Tibial artery (tissue), 4 donors: ENCODE data around the gene SUGCT.

ENCODE experiments used
- DNase-seq, 2 donors: peaks; one replicate each; pipeline ENCODE4 v3.0.0-alpha.2; 2019
- H3K27ac ChIP-seq, 2 donors: fragments of 200-600 bp; sonication (generic) in 1 of 2; 1 replicate in 1 of 2; 2 replicates in 1 of 2; pipeline ENCODE4 v1.5.1; 2018 to 2019; ENCODE audit warnings: mild to moderate bottlenecking in 1 of 2
- H3K27me3 ChIP-seq, 2 donors: fragments of 200-600 bp; sonication (generic) in 1 of 2; one replicate each; pipeline versions ENCODE4 v1.5.1 to v1.6.0; 2016 to 2019
- H3K36me3 ChIP-seq, 3 donors: fragments of 200-600 bp; sonication (generic) in 2 of 3; one replicate each; pipeline ENCODE4 v1.5.1; 2016 to 2019; ENCODE audit warnings: mild to moderate bottlenecking in 2 of 3
- H3K4me1 ChIP-seq, 4 donors: fragments of 200-600 bp; sonication (generic) in 2 of 4; 1 replicate in 3 of 4; 2 replicates in 1 of 4; pipeline ENCODE4 v1.5.1; 2016 to 2019
- H3K4me3 ChIP-seq, 2 donors: fragments of 200-600 bp; sonication (generic) in 1 of 2; 1 replicate in 1 of 2; 2 replicates in 1 of 2; pipeline ENCODE4 v1.5.1; 2018 to 2019; ENCODE audit warnings: mild to moderate bottlenecking in 2 of 2
- H3K9me3 ChIP-seq, 3 donors: fragments of 200-600 bp; sonication (generic) in 1 of 3; one replicate each; pipeline ENCODE4 v1.5.1; 2016 to 2019
- intact Hi-C: fragments of 100-400 bp; cut with DNase I; formaldehyde crosslinking; loops from one replicate; pipeline ENCODE4 v1.15.0; 2023; ENCODE audit warnings: low total_unique reads
- TF ChIP-seq, protein P1 (sequence below), 2 experiments: fragments of 200-600 bp in 1 of 2; fragments of 450-650 bp in 1 of 2; IDR thresholded peaks; one replicate each; pipeline ENCODE4 v1.5.1; 2017 to 2019; ENCODE audit warnings: antibody characterized with exemption in 2 of 2, mild to moderate bottlenecking in 1 of 2, moderate library complexity in 1 of 2

SUGCT gene

DNA sequence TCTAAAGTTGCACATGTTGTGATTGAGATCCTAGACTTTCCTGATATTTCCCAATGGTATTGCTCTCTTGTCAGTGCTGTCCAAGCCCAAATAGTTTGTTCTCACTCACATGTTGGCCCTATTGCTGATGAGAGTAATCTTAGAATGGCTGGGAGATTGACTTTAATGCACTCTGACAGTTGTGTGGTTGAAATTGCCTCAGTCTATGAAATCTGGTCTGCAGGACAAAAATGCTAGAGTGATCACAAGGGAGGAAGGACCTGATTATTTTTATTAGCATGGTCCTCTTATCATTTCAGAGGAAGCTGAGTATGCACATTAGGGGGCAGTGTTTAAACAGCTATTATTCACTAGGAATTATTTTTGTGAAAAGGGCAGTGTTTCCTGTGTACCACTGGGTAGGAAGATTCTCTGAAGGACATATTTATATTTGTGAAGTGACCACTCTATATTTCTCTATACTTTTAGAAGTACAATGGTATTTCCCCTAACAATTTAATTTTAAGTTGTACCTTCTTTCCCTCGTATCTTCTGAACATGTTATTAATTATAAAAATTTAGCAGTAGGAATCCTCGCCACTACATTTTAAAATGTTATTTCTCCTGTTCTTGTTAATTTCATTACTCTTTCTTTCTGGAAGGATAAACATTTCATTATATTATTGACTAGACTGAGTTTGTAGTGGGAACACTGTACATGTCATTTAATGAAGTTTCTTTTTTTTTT, 64.4 kb downstream of the SUGCT start:
- H3K4me3 ChIP-seq: no peak overlapping the region
- TF ChIP-seq, protein P1, sequence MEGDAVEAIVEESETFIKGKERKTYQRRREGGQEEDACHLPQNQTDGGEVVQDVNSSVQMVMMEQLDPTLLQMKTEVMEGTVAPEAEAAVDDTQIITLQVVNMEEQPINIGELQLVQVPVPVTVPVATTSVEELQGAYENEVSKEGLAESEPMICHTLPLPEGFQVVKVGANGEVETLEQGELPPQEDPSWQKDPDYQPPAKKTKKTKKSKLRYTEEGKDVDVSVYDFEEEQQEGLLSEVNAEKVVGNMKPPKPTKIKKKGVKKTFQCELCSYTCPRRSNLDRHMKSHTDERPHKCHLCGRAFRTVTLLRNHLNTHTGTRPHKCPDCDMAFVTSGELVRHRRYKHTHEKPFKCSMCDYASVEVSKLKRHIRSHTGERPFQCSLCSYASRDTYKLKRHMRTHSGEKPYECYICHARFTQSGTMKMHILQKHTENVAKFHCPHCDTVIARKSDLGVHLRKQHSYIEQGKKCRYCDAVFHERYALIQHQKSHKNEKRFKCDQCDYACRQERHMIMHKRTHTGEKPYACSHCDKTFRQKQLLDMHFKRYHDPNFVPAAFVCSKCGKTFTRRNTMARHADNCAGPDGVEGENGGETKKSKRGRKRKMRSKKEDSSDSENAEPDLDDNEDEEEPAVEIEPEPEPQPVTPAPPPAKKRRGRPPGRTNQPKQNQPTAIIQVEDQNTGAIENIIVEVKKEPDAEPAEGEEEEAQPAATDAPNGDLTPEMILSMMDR (IDR thresholded peaks at IDR 0.05): peak; percentile 47
- peak overlapping the region; percentile 72 to 73 for H3K27ac ChIP-seq
- no peaks in the 10 kb centered on the region for H3K27me3 ChIP-seq
- no peaks in the 10 kb centered on the region for H3K9me3 ChIP-seq
- H3K4me1 ChIP-seq: peaks cover 0 to 54% (median 7%) of the 10 kb centered on the region in 4 donors
- intact Hi-C loops: no loop called here
- no peak for DNase-seq
- no peaks in the 10 kb centered on the region for H3K36me3 ChIP-seq

DNA sequence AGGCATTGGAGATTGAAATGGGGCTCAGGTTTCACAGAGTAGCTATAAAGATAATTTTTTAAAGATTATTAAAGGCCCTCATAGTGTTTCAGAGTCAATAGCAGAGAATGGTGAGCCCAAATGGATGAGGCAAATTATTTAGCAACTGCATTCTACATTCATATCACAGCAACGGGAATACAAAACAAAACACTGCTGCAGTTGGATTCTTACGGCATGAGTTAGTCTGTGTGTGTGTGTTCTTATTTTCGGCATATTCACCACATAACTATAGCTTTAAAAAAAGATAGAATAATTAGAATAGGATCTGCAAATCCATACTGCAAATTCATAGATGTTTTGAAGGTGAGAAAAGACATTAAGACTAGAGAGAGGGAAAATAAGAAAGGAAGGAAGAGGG, 66.0 kb downstream of the SUGCT start:
- peak overlapping the region; percentile 72 to 73 for H3K27ac ChIP-seq

DNA sequence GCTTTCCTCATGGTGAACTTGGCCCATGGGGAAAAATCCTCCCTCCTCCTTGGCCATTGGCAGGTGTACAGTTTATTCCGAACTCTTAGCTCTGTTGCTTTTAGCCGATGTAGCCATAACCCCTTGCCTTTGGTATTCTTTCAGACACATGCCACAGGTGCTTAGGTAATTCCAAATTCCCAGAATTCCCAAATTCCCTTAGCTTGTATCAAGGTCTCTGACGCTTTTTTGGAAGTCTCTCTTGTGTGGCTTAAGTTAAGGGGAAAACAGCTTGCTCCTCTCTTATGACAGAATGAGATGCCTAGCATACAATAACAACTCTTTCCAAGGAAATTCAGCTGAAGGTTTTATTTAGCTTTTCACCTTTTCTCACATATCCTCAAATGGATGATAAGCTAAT, 68.0 kb downstream of the SUGCT start:
- TF ChIP-seq, protein P1 (IDR thresholded peaks at IDR 0.05): no peak
- Histone ChIP-seq H3K4me1 (peaks cover 0 to 74% (median 10%) of the 10 kb centered on the region in 4 donors), H3K36me3 (no peaks in the 10 kb centered on the region), H3K9me3 (no peaks in the 10 kb centered on the region), H3K4me3 (no peak overlapping the region), H3K27ac (peak overlapping the region; percentile 67 to 72), H3K27me3 (no peaks in the 10 kb centered on the region)
- no peak for DNase-seq
- intact Hi-C loops: loop anchor here (5.0 kb wide), 1 partner anchor 1494 kb away; no protein-coding TSS in a partner anchor

More for the DNA sequence above, 66.0 kb downstream of the SUGCT start:
- TF ChIP-seq, protein P1 (IDR thresholded peaks at IDR 0.05): no peak
- DNase-seq: no peak
- H3K9me3 ChIP-seq: no peaks in the 10 kb centered on the region
- H3K36me3 ChIP-seq: no peaks in the 10 kb centered on the region
- no peak overlapping the region for H3K4me3 ChIP-seq
- H3K27me3 ChIP-seq: no peaks in the 10 kb centered on the region
- intact Hi-C loops: loop anchor here (5.0 kb wide), 1 partner anchor 1497 kb away; no protein-coding TSS in a partner anchor
- H3K4me1 ChIP-seq: peaks cover 0 to 63% (median 8%) of the 10 kb centered on the region in 4 donors

DNA sequence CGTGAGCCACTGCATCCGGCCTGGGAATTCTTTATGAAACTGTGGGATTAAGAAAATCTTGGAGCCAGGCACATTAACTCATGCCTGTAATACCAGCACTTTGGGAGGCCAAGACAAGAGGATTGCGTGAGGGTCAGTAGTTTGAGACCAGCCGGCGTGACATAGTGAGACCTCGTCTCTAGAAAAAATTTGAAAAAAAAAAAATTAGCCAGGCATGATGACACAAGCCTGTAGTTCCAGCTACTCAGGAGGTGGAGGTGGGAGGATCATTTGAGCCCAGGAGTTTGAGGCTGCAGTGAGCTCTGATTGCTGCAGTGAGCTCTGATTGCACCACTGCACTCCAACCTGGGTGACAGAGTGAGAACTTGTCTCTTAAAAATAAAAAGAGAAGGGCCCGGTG, 69.8 kb downstream of the SUGCT start:
- no peaks in the 10 kb centered on the region for H3K9me3 ChIP-seq
- H3K36me3 ChIP-seq: no peaks in the 10 kb centered on the region
- H3K27ac ChIP-seq: peak overlapping the region; percentile 67 to 72
- DNase-seq: no peak
- H3K4me3 ChIP-seq: no peak overlapping the region
- no peaks in the 10 kb centered on the region for H3K27me3 ChIP-seq
- H3K4me1 ChIP-seq: peaks cover 0 to 61% (median 7%) of the 10 kb centered on the region in 4 donors
- TF ChIP-seq, protein P1 (IDR thresholded peaks at IDR 0.05): no peak
- intact Hi-C loops: loop anchor here (5.0 kb wide), 1 partner anchor 1493 kb away; no protein-coding TSS in a partner anchor

DNA sequence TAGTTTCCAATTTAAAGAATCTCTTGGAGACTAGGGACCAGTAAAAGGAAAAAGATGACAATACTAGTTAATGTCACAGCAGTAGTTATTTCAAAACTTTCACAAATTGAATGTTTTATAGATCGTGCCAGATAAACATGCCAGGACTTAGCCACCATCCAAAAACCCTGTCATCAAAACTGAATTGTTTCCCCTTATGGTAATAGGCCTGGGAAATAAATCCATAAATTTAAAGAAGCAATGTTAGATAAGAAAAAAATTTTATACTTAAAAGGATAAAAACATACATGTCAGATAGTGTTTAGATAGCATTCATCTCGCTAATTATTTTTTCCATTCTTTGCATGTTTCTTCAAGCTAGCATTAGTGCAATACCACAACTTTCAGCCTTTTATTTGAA, 71.2 kb downstream of the SUGCT start:
- Histone ChIP-seq H3K27ac (peak overlapping the region; percentile 47 to 72), H3K27me3 (no peaks in the 10 kb centered on the region), H3K36me3 (no peaks in the 10 kb centered on the region), H3K4me1 (peaks cover 0 to 47% (median 3%) of the 10 kb centered on the region in 4 donors), H3K4me3 (no peak overlapping the region), H3K9me3 (no peaks in the 10 kb centered on the region)
- intact Hi-C loops: no loop called here
- DNase-seq: no peak
- TF ChIP-seq, protein P1 (IDR thresholded peaks at IDR 0.05): no peak
